HepG2 (cell line): ENCODE measurements around the gene C6orf62. TPM values are rescaled to one million over a fixed set of nuclear protein-coding genes. Genes with fewer than 3 reads are reported as not detected.

Experiments used
- ATAC-seq: fragments of 200-7000 bp; cut with Tn5 transposase; 3 replicates; pipeline ENCODE4 v1.9.1; 2020; ENCODE audit warnings: mild to moderate bottlenecking, moderate library complexity
- BruUV-seq: library from RNA; stranded (reverse); fragments of 400-500 nt; replicated peaks from 2 replicates; lab custom pipeline; 2021; lab: Mats Ljungman, UMichigan
- CTCF ChIA-PET: fragments of 300-600 bp; formaldehyde crosslinking; extraction: SDS; loops from one replicate; lab custom pipeline; 2021; ENCODE audit warnings: low total read pairs, inconsistent platforms, low intra/inter-chr PET ratio; lab: Yijun Ruan, JAX
- POLR2A ChIA-PET: fragments of 350-600 bp; sonication (Branson Sonifier 250); formaldehyde crosslinking; loops from one replicate; lab custom pipeline; 2020; ENCODE audit warnings: antibody characterized with exemption, inconsistent platforms; lab: Yijun Ruan, JAX
- DNase-seq: peaks from one replicate; pipeline ENCODE4 v3.0.0-alpha.2; 2015; ENCODE audit warnings: low spot score
- FAIRE-seq: peaks from 3 replicates; lab custom pipeline; 2011; peaks lifted over from hg19 to GRCh38; lab: Jason Lieb, UNC
- H2AFZ ChIP-seq: one replicate; pipeline ENCODE4 v1.6.1; 2011; ENCODE audit warnings: low read length, inconsistent platforms
- H3K27ac ChIP-seq: fragments of 300-600 bp; 3 replicates; pipeline ENCODE4 v1.8.0; 2011; ENCODE audit warnings: mixed run types, mild to moderate bottlenecking, mixed read lengths, low read length, inconsistent platforms; ENCODE audit not compliant: insufficient read depth; ENCODE audit errors: extremely low read length
- H3K27me3 ChIP-seq, 2 experiments: fragments of 200-600 bp in 1 of 2; 2 replicates in 1 of 2; 3 replicates in 1 of 2; pipeline versions ENCODE4 v1.6.0 to v1.8.0; 2011; ENCODE audit warnings: low read length in 2 of 2, mild to moderate bottlenecking in 2 of 2, moderate library complexity in 2 of 2, inconsistent platforms in 1 of 2; ENCODE audit not compliant: insufficient read depth in 2 of 2, control insufficient read depth in 1 of 2
- H3K36me3 ChIP-seq, 2 experiments: fragments of 200-600 bp in 1 of 2; replicated peaks in 1 of 2; 2 replicates in 1 of 2; 3 replicates in 1 of 2; pipeline versions ENCODE4 v1.5.1 to v1.8.0; 2011; ENCODE audit warnings: low read length in 2 of 2, inconsistent platforms in 1 of 2; ENCODE audit not compliant: insufficient read depth in 2 of 2, control insufficient read depth in 1 of 2
- H3K4me1 ChIP-seq: 2 replicates; pipeline ENCODE4 v1.5.1; 2012; ENCODE audit warnings: low read length, inconsistent platforms; ENCODE audit not compliant: insufficient read depth
- H3K4me2 ChIP-seq: 2 replicates; pipeline ENCODE4 v1.6.0; 2011; ENCODE audit warnings: low read depth, low read length, inconsistent platforms
- H3K4me3 ChIP-seq, 3 experiments: fragments of 200-600 bp in 1 of 3; sonication (generic), shearing (Covaris generic) in 1 of 3; replicated peaks in 1 of 3; 2 replicates each; pipeline ENCODE4 v1.5.1; 2011 to 2016; ENCODE audit warnings: low read length in 3 of 3, inconsistent platforms in 2 of 3, low read depth in 2 of 3, mild to moderate bottlenecking in 2 of 3, control low read depth in 1 of 3, mixed read lengths in 1 of 3; ENCODE audit not compliant: insufficient read depth in 1 of 3
- H3K79me2 ChIP-seq: one replicate; pipeline ENCODE4 v1.6.1; 2011; ENCODE audit warnings: low read length, inconsistent platforms; ENCODE audit not compliant: insufficient read depth
- H3K9ac ChIP-seq: 2 replicates; pipeline ENCODE4 v1.6.0; 2011; ENCODE audit warnings: mild to moderate bottlenecking, low read depth, low read length, inconsistent platforms; ENCODE audit not compliant: insufficient read depth
- H3K9me3 ChIP-seq: 2 replicates; pipeline ENCODE4 v1.5.1; 2012; ENCODE audit warnings: mild to moderate bottlenecking, low read length
- H4K20me1 ChIP-seq: 2 replicates; pipeline ENCODE4 v1.6.0; 2011; ENCODE audit warnings: inconsistent platforms, mild to moderate bottlenecking, low read length, moderate library complexity; ENCODE audit not compliant: insufficient read depth
- FOXO4 ChIP-seq: sonication (generic); formaldehyde crosslinking; conservative IDR thresholded peaks from 2 replicates; pipeline ENCODE4 v1.8.1; 2023; ENCODE audit warnings: missing genetic modification reagents
- GMEB2 ChIP-seq: IDR thresholded peaks from 2 replicates; pipeline ENCODE4 v1.6.1; 2016; ENCODE audit warnings: missing biosample characterization, missing genetic modification reagents, low read depth
- HNF4G ChIP-seq, 2 experiments: sonication (generic) in 1 of 2; formaldehyde crosslinking in 1 of 2; IDR thresholded peaks; 2 replicates each; pipeline versions ENCODE4 v1.4.0 to v1.6.1; 2011 to 2020; ENCODE audit warnings: borderline replicate concordance in 2 of 2, low read depth in 2 of 2, mild to moderate bottlenecking in 2 of 2, low read length in 1 of 2, missing genetic modification reagents in 1 of 2, moderate library complexity in 1 of 2
- NCOA2 ChIP-seq: sonication (generic); formaldehyde crosslinking; IDR thresholded peaks from 2 replicates; pipeline ENCODE4 v1.8.0; 2022; ENCODE audit warnings: inconsistent platforms
- ZNF644 ChIP-seq: IDR thresholded peaks from 2 replicates; pipeline ENCODE4 v1.6.1; 2016; ENCODE audit warnings: low read depth
- WGBS: methylation state at CpG from one replicate; pipeline ENCODE4 v1.1.6; 2017; ENCODE audit warnings: low lambda C conversion rate; 5-methylcytosine and 5-hydroxymethylcytosine counted together
- in situ Hi-C: cut with HindIII; loops from 2 replicates; pipeline ENCODE4 v1.10.0; 2017; ENCODE audit warnings: low pct_unique_long_range_greater_than_20kb; ENCODE audit not compliant: extremely low pct_ligation_motif_present
- intact Hi-C: fragments of 100-400 bp; cut with micrococcal nuclease; formaldehyde crosslinking; loops from one replicate; pipeline ENCODE4 v1.10.0; 2022; ENCODE audit not compliant: unreplicated experiment
- polyA plus RNA-seq, 8 experiments: library from polyadenylated mRNA; depleted of rRNA in 3 of 8; stranded (reverse) in 7 of 8; unstranded in 1 of 8; fragments of >200 nt; fragmentation: Illumina TruSeq in 4 of 8; extraction: Trizol in 4 of 8; gene quantifications; 2 replicates each; pipeline versions ENCODE4 v1.2.1 to v1.2.3, GENCODE V29; 2011 to 2016; ENCODE audit warnings: low read depth in 4 of 8, missing spikeins in 1 of 8, mixed read lengths in 1 of 8; ENCODE audit not compliant: insufficient read depth in 1 of 8
- total RNA-seq, 5 experiments: library from RNA; depleted of rRNA; stranded (reverse); fragments of >200 nt; fragmentation: Illumina TruSeq; extraction: Trizol; gene quantifications; 2 replicates each; pipeline ENCODE4 v1.2.3, GENCODE V29; 2016; ENCODE audit warnings: low read depth in 1 of 5

The C6orf62 gene
- total and polyA plus RNA-seq, 2 of the 13 experiments (the other 11 are each of a cell fraction or from before 2014, with no cell fraction given): 54.8 to 90.4 TPM

DNA sequence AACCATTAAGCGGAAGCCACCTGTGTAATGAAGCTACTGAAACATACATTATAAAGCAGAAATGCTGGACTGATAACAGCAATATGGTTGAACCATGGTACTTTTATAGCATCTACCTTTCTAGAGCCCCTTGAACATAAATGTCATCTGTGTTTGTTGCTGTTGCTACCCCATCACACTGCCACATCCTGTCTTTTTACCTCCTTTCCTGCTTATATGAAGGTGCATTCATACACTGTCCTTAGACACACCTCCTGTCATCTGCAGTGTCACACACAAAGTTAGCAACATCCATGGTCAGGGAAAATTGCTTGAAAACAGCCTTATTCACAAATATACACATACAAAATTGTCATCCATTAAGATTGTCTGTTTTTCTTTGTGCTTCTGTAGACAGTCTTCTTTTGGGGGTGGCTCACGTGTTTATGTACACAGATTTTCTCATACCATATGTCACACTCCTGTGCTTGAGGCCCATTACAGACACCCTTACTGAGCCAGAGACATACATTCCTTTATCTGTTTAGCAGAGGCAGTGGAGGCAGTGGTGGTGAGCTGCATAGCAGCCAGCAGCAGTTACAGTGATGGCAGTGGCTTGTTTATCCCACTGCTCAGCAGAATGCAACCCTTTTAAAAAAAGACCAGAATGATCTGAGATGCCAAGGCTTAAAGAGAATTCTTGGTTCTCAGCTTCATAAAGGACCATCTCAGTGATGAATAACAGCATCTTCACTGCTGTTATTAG, 25.9 kb downstream of the C6orf62 start:
- no peaks in the 10 kb centered on the region for H3K27me3 ChIP-seq
- H3K4me2 ChIP-seq: no peak overlapping the region
- TF ChIP-seq NCOA2 (CRISPR knock-in tag) (no peak), ZNF644 (CRISPR knock-in tag) (no peak), FOXO4 (CRISPR knock-in tag) (0 out of 2 replicates have a peak, but pooled peaks have one; percentile 89), HNF4G (IDR thresholded peaks at IDR 0.05; ENCODE audit: borderline replicate concordance, low read depth, low read length) (no peak), HNF4G (CRISPR knock-in tag; IDR thresholded peaks at IDR 0.05; ENCODE audit: borderline replicate concordance, low read depth) (no peak), GMEB2 (no peak)
- no peak for FAIRE-seq
- H3K9me3 ChIP-seq: no peaks in the 10 kb centered on the region
- ChIA-PET POLR2A (interaction anchor here (1.5 kb wide), 1 partner anchor 28 kb away, joined by 3 read pairs; no protein-coding TSS in a partner anchor), CTCF (interaction anchor here (1.1 to 1.4 kb wide), 2 partner anchors 110 to 112 kb away, joined by 3 to 7 read pairs; no protein-coding TSS in a partner anchor)
- peaks cover 5% of the 10 kb centered on the region; the same call in 1 of the 2 replicates for H3K4me1 ChIP-seq
- in situ Hi-C loops: loop anchor here (10.0 kb wide), 1 partner anchor 258 kb away; no protein-coding TSS in a partner anchor
- BruUV-seq: no TSS peak
- H3K36me3 ChIP-seq: no peaks in the 10 kb centered on the region
- no peak; the same call in 2 of the 3 replicates for ATAC-seq
- H2AFZ ChIP-seq: no peak overlapping the region
- WGBS: 96% methylated on average over 2 of the region's 2 CpGs
- no peaks in the 10 kb centered on the region for H4K20me1 ChIP-seq
- no peak for DNase-seq
- H3K9ac ChIP-seq: no peak overlapping the region
- H3K4me3 ChIP-seq: no peak overlapping the region
- intact Hi-C loops: loop anchor here (10.0 kb wide), 2 partner anchors 168 to 198 kb away; partner anchors contain the start of gene ALDH5A1
- no peaks in the 10 kb centered on the region for H3K79me2 ChIP-seq
- H3K27ac ChIP-seq: no peak overlapping the region
